ENCODE measurements around the gene AOPEP.
"Not testable (repeated sequence)": the region's sequence is repeated elsewhere in the genome, so short reads cannot be mapped to it uniquely, and the experiment has no call there.

The AOPEP gene

GRCh38 chr9:94921656-94922055 is 195.2 kb downstream of the AOPEP start:
- no peak for DNase-seq

- DNase-seq, result peak; percentile 90
These were observed 195.7 kb downstream of the AOPEP start for GRCh38 chr9:94922098-94922607.

- peak; percentile 67 for DNase-seq
These were observed 196.2 kb downstream of the AOPEP start for GRCh38 chr9:94922691-94923107.

- DNase-seq, result no peak
These were observed 197.0 kb downstream of the AOPEP start for GRCh38 chr9:94923326-94924089.

GRCh38 chr9:94925751-94926430 is 199.4 kb downstream of the AOPEP start:
- DNase-seq, result no peak

GRCh38 chr9:94926431-94926800 is 199.9 kb downstream of the AOPEP start:
- DNase-seq, result no peak

GRCh38 chr9:94927048-94927761 is 200.7 kb downstream of the AOPEP start:
- no peak for DNase-seq

GRCh38 chr9:94927762-94928670 is 201.5 kb downstream of the AOPEP start:
- DNase-seq, result no peak

GRCh38 chr9:94928691-94929368 is 202.3 kb downstream of the AOPEP start:
- DNase-seq, result no peak

GRCh38 chr9:94929369-94929756 is 202.9 kb downstream of the AOPEP start:
- no peak for DNase-seq

GRCh38 chr9:94931036-94931633 is 204.6 kb downstream of the AOPEP start:
- no peak for DNase-seq

GRCh38 chr9:94931740-94932139 is 205.2 kb downstream of the AOPEP start:
- peak; percentile 91 for DNase-seq

- DNase-seq, result no peak
These were observed 206.4 kb downstream of the AOPEP start for GRCh38 chr9:94932652-94933510.

GRCh38 chr9:94933511-94933828 is 207.0 kb downstream of the AOPEP start:
- DNase-seq, result no peak

- DNase-seq, result no peak
These were observed 208.4 kb downstream of the AOPEP start for GRCh38 chr9:94934816-94935328.

GRCh38 chr9:94935396-94935795 is 208.9 kb downstream of the AOPEP start:
- no peak for DNase-seq

GRCh38 chr9:94936419-94936818 is 209.9 kb downstream of the AOPEP start:
- DNase-seq, result no peak

- DNase-seq, result peak; percentile 77
These were observed 210.9 kb downstream of the AOPEP start for GRCh38 chr9:94937214-94937903.

GRCh38 chr9:94938384-94938783 is 211.9 kb downstream of the AOPEP start:
- no peak for DNase-seq

- DNase-seq, result not testable (repeated sequence)
These were observed 213.8 kb downstream of the AOPEP start for GRCh38 chr9:94940296-94940695.

All from NCI-H226 (cell line).